Cardiac fibroblast (primary cell): ENCODE measurements around the gene FKBP8.
A peak's percentile ranks its signal among the peaks of the same experiment; 100 is the strongest.
"Not testable (repeated sequence)": the region's sequence is repeated elsewhere in the genome, so short reads cannot be mapped to it uniquely, and the experiment has no call there.

Experiments
- DNase-seq, 2 donors: peaks; one replicate each; pipeline versions ENCODE4 v3.0.0 to v3.0.0-alpha.2; 2010; ENCODE audit warnings: low read depth in 2 of 2
- H3K4me3 ChIP-seq, 2 donors: replicated peaks in 1 of 2; 1 replicate in 1 of 2; 2 replicates in 1 of 2; pipeline ENCODE4 v1.5.1; 2011; ENCODE audit warnings: low read depth in 2 of 2, low read length in 2 of 2, mild to moderate bottlenecking in 2 of 2, moderate library complexity in 1 of 2
- TF ChIP-seq, protein P1 (sequence below): IDR thresholded peaks from one replicate; pipeline ENCODE4 v1.5.1; 2011; ENCODE audit warnings: low read depth, mild to moderate bottlenecking, low read length, inconsistent platforms

The FKBP8 gene

DNA sequence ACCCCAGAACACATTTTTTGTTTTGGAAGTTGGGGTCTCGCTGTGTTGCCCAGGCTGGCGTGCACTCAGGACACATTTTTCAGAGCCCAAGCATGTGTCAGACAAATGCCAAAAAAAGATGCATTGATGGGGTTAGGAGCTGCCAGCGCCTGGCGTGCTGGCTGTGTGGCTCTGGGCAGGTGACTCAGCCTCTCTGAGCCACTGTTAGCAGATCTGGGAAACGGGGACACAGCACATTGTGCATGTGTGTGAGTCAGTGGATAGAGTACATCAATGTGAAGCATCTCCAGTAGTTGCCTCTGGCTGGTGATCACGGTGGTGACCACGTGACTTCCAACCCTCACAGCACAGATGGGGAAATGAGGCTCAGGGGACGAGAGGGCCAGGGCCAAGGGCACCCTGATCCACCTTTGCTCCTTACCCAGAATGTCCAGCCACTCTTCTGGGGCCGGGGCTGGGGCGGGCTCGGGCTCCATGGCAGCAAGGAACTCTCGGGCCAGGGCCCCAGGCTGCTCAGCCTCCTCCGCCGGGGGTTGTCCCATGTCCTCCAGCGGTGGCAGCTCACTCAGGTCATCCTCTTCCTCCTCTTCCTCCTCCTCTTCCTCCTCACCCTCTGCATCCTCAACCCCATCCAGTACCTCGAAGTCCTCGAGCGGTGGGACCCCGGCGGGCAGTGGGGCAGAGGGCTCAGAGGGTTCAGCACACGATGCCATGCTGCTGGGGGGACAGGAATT lies 1.9 kb downstream of the FKBP8 start:
- TF ChIP-seq, protein P1, sequence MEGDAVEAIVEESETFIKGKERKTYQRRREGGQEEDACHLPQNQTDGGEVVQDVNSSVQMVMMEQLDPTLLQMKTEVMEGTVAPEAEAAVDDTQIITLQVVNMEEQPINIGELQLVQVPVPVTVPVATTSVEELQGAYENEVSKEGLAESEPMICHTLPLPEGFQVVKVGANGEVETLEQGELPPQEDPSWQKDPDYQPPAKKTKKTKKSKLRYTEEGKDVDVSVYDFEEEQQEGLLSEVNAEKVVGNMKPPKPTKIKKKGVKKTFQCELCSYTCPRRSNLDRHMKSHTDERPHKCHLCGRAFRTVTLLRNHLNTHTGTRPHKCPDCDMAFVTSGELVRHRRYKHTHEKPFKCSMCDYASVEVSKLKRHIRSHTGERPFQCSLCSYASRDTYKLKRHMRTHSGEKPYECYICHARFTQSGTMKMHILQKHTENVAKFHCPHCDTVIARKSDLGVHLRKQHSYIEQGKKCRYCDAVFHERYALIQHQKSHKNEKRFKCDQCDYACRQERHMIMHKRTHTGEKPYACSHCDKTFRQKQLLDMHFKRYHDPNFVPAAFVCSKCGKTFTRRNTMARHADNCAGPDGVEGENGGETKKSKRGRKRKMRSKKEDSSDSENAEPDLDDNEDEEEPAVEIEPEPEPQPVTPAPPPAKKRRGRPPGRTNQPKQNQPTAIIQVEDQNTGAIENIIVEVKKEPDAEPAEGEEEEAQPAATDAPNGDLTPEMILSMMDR: no peak
- DNase-seq: peak in 1 of 2 donors; percentile 75
- peak overlapping the region in 1 of 2 donors; percentile 5 for H3K4me3 ChIP-seq

DNA sequence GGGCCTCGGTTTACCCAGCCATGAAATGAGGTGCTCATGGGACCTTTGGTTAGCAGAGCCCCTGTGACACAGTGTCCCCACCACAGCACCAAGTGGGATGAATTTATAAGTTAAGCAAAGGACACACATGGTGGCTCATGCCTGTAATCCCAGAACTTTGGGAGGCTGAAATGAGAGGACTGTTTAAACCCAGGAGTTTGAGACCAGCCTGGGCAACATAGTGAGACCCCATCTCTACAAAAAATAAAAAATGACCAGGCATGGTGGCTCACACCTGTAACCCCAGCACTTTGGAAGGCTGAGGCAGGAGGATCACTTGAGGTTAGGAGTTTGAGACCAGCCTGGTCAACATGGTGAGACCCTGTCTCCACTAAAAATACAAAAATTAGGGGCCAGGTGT lies 3.2 kb downstream of the FKBP8 start:
- DNase-seq, H3K4me3 ChIP-seq: not testable (repeated sequence)

GRCh38 chr19:18539372-18539771 lies 4.0 kb downstream of the FKBP8 start:
- TF ChIP-seq, protein P1: no peak
- DNase-seq: no peak

GRCh38 chr19:18538115-18538514 lies 5.3 kb downstream of the FKBP8 start:
- TF ChIP-seq, protein P1: no peak
- H3K4me3 ChIP-seq: no peak overlapping the region
- DNase-seq: no peak

More at GRCh38 chr19:18539372-18539771, 4.0 kb downstream of the FKBP8 start:
- H3K4me3 ChIP-seq: no peak overlapping the region

- DNase-seq: no peak
- TF ChIP-seq, protein P1: no peak
- H3K4me3 ChIP-seq: no peak overlapping the region
Observed at GRCh38 chr19:18537431-18537830, 5.9 kb downstream of the FKBP8 start.

DNA sequence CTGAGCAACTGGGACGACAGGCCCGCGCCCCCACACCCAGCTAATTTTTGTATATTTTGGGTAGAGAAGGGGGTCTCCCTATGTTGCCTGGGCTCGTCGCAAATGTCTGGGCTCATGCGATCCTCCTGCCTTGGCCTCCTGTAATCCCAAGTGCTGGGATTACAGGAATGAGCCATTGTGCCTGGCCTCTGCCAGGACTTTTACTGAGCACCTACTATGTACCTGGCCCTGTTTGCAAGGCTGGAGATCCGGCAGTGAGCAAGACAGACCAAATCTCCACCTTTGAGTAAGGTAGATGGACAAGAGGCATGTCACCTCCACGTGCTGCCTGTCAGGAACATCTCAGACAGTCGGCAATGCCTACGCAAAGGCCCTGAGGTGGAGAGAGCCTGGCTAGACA lies 6.9 kb downstream of the FKBP8 start:
- no peak overlapping the region for H3K4me3 ChIP-seq
- DNase-seq: no peak
- TF ChIP-seq, protein P1: no peak

DNA sequence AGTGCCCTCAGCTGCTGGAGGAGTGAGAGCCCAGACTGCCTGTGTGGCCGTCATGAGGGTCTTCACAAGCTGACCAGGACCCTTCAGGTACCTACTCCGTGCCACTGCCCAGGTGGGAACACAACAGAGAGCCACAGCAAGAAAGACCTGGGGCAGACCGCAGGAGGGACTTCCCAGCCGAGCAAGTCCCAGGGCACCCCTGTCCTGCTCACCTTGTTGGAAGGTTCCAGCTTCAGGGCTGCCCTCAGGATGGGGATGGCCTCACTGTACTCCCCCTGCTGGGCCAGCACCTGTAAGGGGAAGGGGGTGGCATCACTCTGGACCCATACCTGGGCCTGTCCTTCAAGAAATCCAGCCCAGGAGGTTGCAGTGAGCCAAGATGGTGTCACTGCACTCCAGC lies 10.3 kb downstream of the FKBP8 start:
- TF ChIP-seq, protein P1: no peak
- H3K4me3 ChIP-seq: no peak overlapping the region
- DNase-seq: no peak
